NCI-H748 (cell line): ENCODE measurements around the gene CAPS.

Experiments
- DNase-seq: peaks from one replicate; lab custom pipeline; 2025; ENCODE audit not compliant: unreplicated experiment; lab: John Stamatoyannopoulos, UW

Gene CAPS

GRCh38 chr19:5891938-5892771 lies 21.9 kb upstream of the CAPS start:
- DNase-seq = peak; percentile 53

- DNase-seq = no peak
Measured at GRCh38 chr19:5892772-5893275, 21.2 kb upstream of the CAPS start.

GRCh38 chr19:5893296-5893903 lies 20.7 kb upstream of the CAPS start:
- no peak for DNase-seq

DNA sequence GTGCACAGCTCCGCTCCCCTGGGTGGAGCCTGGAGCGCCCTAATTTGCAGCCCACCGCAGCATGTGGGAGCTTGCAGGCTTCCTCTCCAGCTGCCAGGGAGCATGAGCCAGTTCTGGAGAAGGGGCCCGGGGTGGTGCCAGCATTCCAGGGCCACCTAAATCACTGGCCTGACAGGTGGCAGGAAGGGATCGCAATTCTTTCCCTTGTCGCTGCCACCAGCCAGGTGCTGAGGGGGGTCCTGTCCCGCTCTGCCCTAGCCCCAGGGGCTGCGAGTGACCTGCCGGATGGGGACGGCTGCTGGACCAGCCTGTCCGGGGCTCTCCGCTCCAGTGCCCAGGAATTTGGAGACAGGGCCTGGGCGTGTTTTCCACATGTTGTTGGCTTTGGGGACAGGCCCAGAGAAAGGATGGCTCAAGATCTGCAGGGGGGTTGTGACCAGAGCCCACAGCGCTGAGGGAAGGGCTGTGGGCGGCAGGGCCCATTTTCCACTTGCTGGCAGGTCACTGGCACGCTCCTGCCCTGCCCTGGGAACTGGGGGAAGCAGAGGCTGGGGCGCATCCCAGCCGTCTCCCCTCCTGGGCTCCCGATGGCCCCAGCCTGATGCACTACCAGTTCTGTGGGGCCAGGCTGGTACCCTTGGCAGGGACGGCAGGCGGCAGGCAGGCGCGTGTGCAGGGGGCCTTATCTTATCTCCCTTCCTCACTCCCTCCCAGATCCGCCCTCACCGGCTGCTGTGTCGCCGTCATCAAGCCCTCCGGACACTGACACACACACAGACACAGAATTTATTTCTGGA lies 19.9 kb upstream of the CAPS start:
- no peak for DNase-seq

DNA sequence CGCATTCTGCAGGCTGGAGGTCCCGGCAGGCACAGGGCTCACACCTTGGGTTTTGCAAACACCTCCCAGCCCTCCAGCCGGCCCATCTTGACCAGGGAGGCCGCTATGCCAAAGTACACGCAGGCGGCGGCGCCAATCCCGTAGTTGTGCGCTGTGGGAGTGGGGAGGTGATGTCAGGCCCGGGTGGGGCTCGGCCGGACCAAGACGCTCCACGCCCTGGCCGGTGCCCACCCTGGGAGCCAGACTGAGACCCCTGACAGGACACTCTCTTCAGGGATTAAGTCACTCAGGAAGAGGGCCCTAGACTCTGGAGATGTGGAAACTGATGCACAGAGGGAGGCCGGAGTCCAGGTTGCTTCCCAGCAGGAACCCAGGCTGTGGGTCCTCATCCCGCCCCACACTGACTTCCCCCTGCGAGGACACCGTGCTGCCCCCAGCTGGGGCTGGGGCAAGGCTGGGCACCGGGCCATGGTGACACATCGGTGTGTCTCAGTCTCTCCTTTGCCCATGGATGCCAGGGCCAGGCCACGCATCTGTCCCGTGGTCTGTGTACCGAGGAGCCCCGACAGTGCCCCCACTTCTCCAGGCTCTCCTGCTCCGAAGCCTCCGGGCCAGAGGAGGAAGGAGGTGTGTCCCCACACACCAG lies 19.2 kb upstream of the CAPS start:
- DNase-seq = no peak

DNA sequence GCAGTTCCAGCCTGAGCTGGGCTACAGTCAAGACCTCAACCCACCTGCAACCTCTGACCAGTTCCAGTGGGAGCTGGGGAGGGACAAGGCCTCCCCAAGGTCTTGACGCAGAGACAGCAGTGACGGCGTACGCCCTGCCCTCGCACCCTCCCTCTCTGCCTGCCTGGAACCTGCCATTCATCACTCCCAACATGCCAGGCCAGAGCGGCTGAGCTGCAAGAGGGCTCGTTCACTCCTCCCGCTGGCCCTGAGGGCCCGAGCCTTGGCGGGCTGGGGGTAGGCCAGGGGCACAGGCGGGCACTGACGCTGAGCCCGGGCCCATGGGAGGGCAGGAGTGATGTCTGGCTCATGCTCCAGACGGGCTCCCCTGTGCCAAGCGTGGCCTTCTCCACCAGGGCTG lies 18.6 kb upstream of the CAPS start:
- DNase-seq = no peak

DNA sequence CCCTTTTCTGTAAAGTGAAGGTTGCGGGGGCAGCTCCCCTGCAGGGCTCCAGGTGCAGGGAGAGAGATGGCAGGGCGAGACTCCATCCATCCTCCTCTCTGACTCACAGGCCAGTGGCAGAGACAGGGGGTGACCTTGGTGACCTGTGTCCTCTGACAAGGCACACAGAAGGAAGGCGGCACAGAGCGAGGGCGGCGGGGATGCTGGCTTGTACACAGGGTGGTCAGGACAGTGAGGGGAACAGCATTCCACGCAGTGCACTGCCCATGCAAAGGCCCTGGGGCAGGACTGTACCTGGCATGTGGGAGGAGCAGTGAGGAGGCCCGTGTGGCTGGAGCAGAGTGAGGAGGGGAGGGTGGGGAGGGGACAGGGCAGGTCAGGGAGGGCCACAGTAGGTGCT lies 18.2 kb upstream of the CAPS start:
- DNase-seq = no peak

DNA sequence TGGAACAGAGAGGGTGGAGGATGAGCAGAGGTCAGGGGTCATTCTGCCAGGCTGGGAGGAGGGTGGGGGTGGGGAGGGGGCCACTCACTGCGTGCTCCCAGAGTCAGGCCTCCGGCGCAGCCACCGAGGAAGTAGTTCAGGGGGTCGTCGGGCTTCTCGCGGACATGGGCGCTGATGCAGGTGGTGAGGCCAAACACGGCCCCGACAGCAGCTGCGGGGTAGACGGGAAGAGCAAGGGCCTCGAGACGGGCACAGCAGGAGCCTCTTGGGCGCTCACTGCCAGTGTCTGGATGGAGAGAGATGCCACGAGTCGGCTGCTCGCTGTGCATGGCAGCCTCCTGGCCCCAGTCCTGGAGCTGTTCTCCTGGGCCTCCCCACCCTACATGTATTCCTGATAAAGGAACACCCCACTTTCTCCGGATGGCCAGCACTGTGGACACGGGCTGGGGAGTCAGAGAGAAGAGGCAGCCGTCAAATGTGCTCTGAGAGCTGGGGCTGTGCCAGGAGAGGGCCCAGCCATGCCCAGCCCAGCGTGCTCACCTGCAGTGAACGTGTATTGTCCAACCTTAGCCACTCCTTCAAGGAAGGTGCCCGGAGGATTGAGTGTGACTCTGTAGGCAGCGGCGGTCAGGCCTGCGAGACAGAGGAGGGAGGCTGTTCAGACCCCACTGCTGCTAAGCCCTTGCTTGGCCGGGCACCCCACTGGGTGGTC lies 17.5 kb upstream of the CAPS start:
- no peak for DNase-seq

DNA sequence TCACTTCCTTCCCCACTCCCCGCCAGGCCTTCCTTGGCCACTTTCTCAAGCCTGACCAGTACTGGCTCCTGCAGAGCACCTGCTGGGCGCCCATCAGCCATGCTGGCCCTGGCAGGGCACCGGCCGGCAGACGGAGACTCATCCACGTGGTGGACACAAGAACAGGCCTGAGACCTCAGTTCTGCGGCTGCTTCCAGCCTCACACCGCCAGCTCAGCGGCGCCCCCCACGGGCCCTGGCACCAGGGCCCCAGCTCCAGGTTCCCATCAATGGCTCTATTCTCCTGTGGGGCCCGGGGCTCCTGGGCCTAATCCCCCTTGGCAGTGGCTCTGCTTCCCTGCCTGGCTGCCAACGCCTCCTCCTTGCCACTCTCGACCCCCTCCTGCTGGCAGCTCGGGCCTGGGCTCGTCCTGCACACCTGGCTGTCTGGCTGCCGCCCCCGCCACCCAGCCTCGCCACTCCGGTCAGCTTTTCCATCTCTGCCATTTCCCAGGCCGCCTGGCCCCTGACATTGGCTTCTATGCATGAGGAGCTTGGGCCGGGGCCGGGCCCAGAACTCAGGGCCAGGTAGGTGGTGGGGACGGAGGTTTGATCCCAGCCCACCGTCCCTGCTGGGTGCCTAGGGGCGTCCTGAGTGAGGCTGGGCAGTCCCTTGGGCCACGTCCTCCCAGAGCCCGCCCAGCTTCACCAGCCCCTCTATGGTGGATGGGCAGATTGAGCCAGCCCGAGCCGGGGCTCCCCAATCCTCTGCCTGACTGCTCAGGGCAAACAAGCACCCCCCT lies 16.7 kb upstream of the CAPS start:
- no peak for DNase-seq

- DNase-seq = no peak
Measured at GRCh38 chr19:5899728-5900526, 14.1 kb upstream of the CAPS start.

DNA sequence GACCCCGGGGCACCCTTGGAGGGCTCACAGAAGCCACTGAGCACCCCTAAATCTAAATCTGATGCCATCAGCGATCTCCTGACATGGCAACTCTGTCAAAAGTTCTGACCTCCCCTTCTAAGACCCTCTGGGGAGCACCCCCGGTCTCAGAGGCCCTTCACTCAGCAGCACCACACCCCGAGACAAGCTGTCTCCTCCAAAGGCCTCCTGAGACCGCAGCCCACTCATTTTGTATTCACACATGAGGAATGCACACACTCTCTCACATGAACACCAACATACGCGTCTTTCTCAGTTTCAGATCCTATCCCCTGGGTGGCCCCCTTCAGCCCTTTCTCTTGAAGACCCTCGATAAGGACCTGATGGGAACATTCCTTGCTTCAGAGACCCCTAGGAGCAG lies 13.1 kb upstream of the CAPS start:
- no peak for DNase-seq

DNA sequence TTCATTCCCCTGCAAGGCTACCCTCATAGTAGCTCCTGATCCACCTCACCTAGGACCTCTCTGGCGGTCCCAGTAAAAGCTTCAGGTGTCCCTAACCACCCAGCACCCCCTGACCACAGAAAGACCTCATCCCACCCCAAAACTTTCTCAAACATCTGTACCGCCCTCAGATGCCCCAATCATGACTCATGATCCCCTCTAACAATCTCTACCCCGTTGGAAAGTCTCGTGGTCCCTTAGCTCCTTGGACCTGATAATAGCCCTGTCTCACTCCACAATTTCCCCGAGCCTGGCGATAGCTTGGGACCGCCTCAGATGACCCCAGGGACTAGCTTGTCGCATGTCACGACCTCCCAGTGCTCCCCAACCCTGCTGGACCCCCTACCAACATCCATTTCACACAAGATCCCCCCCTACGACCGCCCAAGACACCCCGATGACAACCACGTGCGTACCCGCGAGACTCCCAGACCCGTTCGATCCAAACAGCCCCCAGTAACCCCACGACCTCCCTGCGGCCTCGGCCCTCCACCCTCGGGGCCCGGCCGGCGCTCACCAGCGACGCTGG lies 10.9 kb upstream of the CAPS start:
- no peak for DNase-seq

DNA sequence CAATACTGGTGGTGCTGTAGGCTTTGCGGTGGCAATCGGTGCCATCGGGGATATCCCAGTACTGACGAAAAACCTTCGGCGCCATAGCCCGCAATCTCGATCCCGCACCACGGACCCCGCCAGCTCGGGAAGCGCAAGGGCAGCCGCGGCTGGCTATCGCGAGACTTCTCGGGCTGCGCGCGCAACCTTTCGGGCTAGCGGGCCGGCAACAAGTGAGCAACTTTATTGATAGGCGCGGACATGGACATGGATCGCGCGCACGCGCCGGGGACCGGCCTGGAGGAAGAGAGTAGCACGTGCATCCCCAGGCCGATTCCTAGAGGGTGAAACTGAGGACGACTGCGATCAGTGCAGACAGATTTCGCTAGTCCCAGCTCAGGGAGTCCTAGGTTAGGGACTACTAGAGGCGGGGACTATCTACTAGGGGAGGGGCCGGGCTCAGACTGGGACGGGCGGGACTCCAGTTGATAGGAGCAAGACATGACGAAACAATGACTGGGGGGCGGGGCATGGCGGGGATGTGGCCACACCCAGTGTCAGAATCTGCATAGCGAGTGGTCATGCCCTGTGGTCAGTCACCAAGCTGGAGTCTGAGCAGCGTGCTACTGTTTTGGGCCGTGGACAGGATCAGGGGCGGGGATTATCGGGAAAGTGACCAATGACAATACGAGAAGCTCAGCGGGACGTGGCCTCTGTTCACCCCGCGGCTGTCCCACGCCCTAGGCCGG lies 10.3 kb upstream of the CAPS start, which contains the start of gene NDUFA11:
TSS of gene NDUFA11 (minus strand) at position 167 of the 728 bp plus-strand sequence. CDS start at position 85, 82 bp downstream.
- DNase-seq = peak; percentile 94

GRCh38 chr19:5904352-5905113 lies 9.5 kb upstream of the CAPS start, which contains the start of gene VMAC:
TSS of gene VMAC (plus strand) at chr19:5904872. CDS start at chr19:5904891, 19 bp downstream.
- DNase-seq = peak; percentile 99

- no peak for DNase-seq
Measured at GRCh38 chr19:5905114-5905778, 8.8 kb upstream of the CAPS start.

DNA sequence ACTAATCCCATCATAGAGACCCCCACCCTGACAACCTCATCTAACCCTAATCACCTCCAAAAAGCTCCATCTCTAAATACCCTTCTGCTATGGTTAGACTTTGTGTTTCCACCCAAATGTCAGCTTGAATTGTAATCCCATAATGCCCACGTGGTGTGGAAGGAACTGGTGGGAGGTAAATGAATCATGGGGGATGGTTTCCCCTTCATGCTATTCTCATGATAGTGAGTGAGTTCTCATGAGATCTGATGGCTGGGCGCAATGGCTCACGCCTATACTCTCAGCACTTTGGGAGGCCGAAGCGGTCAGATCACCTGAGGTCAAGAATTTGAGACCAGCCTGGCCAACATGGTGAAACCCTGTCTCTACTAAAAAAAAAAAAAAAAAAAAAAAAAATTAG lies 6.8 kb upstream of the CAPS start:
- DNase-seq = no peak
